ENCODE measurements around the gene TAP2. TPM values are rescaled to one million over a fixed set of nuclear protein-coding genes. Genes with fewer than 3 reads are reported as not detected.

Gene TAP2
- total and polyA plus RNA-seq, 2 experiments from 2014 or later: 4.9 to 102 TPM

GRCh38 chr6:32825966-32826365 is 12.6 kb downstream of the TAP2 start:
- Histone ChIP-seq H3K27ac (ENCODE audit: low read depth) (no peak overlapping the region), H3K4me3 (no peak overlapping the region), H3K4me1 (ENCODE audit: insufficient read depth) (no peaks in the 10 kb centered on the region), H3K27me3 (ENCODE audit: insufficient read depth) (no peaks in the 10 kb centered on the region), H3K9me2 (ENCODE audit: insufficient read depth) (no peaks in the 10 kb centered on the region), H3K79me2 (replicated peaks; ENCODE audit: insufficient read depth) (no peaks in the 10 kb centered on the region), H3F3A (replicated peaks; ENCODE audit: low read depth) (no peaks in the 10 kb centered on the region), H2AFZ (no peak overlapping the region), H3K4me2 (no peak overlapping the region), H4K20me1 (replicated peaks; ENCODE audit: insufficient read depth) (0 out of 2 replicates have a peak, but pooled peaks cover under 1% of the 10 kb centered on the region), H3K36me3 (ENCODE audit: insufficient read depth) (0 out of 2 replicates have a peak, but pooled peaks cover 3% of the 10 kb centered on the region)
- Mint-ChIP-seq H3K4me3 (no peak overlapping the region), H3K27ac (0 out of 2 replicates have a peak overlapping the region, but pooled peaks have one; percentile 27), H3K9me3 (no peaks in the 10 kb centered on the region), H3K4me1 (peaks cover 11% of the 10 kb centered on the region; the same call in 2 of the 3 replicates), H3K27me3 (ENCODE audit: insufficient read depth, low read depth, poor library complexity) (no peaks in the 10 kb centered on the region), H3K36me3 (ENCODE audit: low read depth) (peaks cover 3% of the 10 kb centered on the region; the same call in 1 of the 3 replicates)
- peak; percentile 83 for ATAC-seq
- TF ChIP-seq STAT1 (IDR thresholded peaks at IDR 0.05; ENCODE audit: unreplicated experiment) (no peak), CTCF (conservative IDR thresholded peaks at IDR 0.05; ENCODE audit: low read depth in 2 of 2) (peak; percentile 60 to 75)
- peak; percentile 68 for DNase-seq (ENCODE audit: low spot score)

- H4K20me1 ChIP-seq (replicated peaks; ENCODE audit: insufficient read depth): no peaks in the 10 kb centered on the region
- peaks cover 7% of the 10 kb centered on the region for H3K9me2 ChIP-seq (ENCODE audit: insufficient read depth)
- Mint-ChIP-seq H3K27me3 (ENCODE audit: insufficient read depth, low read depth, poor library complexity) (no peaks in the 10 kb centered on the region), H3K9me3 (no peaks in the 10 kb centered on the region), H3K27ac (no peak overlapping the region), H3K36me3 (ENCODE audit: low read depth) (no peaks in the 10 kb centered on the region), H3K4me1 (no peaks in the 10 kb centered on the region), H3K4me3 (no peak overlapping the region)
- no peaks in the 10 kb centered on the region for H3K79me2 ChIP-seq (replicated peaks; ENCODE audit: insufficient read depth)
- no peak for ATAC-seq
- no peaks in the 10 kb centered on the region for H3F3A ChIP-seq (replicated peaks; ENCODE audit: low read depth)
- H3K4me2 ChIP-seq: no peak overlapping the region
- DNase-seq (ENCODE audit: low spot score): no peak
- H3K27me3 ChIP-seq (ENCODE audit: insufficient read depth): no peaks in the 10 kb centered on the region
- H3K4me3 ChIP-seq: no peak overlapping the region
- H3K36me3 ChIP-seq (ENCODE audit: insufficient read depth): no peaks in the 10 kb centered on the region
- no peak overlapping the region for H3K27ac ChIP-seq (ENCODE audit: low read depth)
- H2AFZ ChIP-seq: peak overlapping the region; percentile 48; the same call in 1 of the 2 replicates
- no peaks in the 10 kb centered on the region for H3K4me1 ChIP-seq (ENCODE audit: insufficient read depth)
- TF ChIP-seq POLR2AphosphoS5 (IDR thresholded peaks at IDR 0.05; ENCODE audit: low read depth): no peak
- no peak for TF ChIP-seq EZH2 (IDR thresholded peaks at IDR 0.05; ENCODE audit: low read depth, unreplicated experiment)
- TF ChIP-seq EZH2phosphoT487 (IDR thresholded peaks at IDR 0.05; ENCODE audit: unreplicated experiment): no peak
- TF ChIP-seq ZNF331 (CRISPR knock-in tag; IDR thresholded peaks at IDR 0.05; ENCODE audit: low read depth): no peak
- no peak for TF ChIP-seq REST (IDR thresholded peaks at IDR 0.05; ENCODE audit: unreplicated experiment)
- TF ChIP-seq ETS1 (IDR thresholded peaks at IDR 0.05): no peak
- TF ChIP-seq ZNF114 (CRISPR knock-in tag; IDR thresholded peaks at IDR 0.05): no peak
Observed at GRCh38 chr6:32819729-32820128, 18.8 kb downstream of the TAP2 start.

All from GM23338 (cell line).